ENCODE results near the gene TTC28.
"Not testable (repeated sequence)": the region's sequence is repeated elsewhere in the genome, so short reads cannot be mapped to it uniquely, and the experiment has no call there.

TTC28 gene

GRCh38 chr22:28171115-28171514, 508.5 kb downstream of the TTC28 start:
- Histone ChIP-seq H3K79me2 (ENCODE audit: insufficient read depth, low read length) (peaks cover 61% of the 10 kb centered on the region), H3F3A (ENCODE audit: low read depth) (peaks cover 16% of the 10 kb centered on the region), H3K4me2 (ENCODE audit: low read depth, low read length, poor library complexity, severe bottlenecking) (peak overlapping the region; percentile 61), H3K4me3 (ENCODE audit: low read length, poor library complexity, severe bottlenecking) (no peak overlapping the region), H3K36me3 (ENCODE audit: insufficient read depth, low read length) (0 out of 2 replicates have a peak, but pooled peaks cover 6% of the 10 kb centered on the region), H4K20me1 (ENCODE audit: insufficient read depth, low read length, poor library complexity, severe bottlenecking) (peaks cover 4% of the 10 kb centered on the region), H3K4me1 (ENCODE audit: insufficient read depth, low read length, poor library complexity, severe bottlenecking) (peaks cover 48% of the 10 kb centered on the region), H3K27me3 (ENCODE audit: insufficient read depth, low read length, poor library complexity, severe bottlenecking) (no peaks in the 10 kb centered on the region), H3K9me2 (replicated peaks; ENCODE audit: low read depth, low read length) (no peaks in the 10 kb centered on the region), H2AFZ (ENCODE audit: low read length) (no peak overlapping the region), H3K9ac (ENCODE audit: low read depth, low read length, poor library complexity, severe bottlenecking) (peak overlapping the region; percentile 65), H3K9me3 (ENCODE audit: insufficient read depth, low read depth, low read length) (peaks cover 5% of the 10 kb centered on the region; the same call in 1 of the 2 replicates)
- TF ChIP-seq CTCF (conservative IDR thresholded peaks at IDR 0.05; ENCODE audit: low read length), result no peak
- TF ChIP-seq EZH2phosphoT487 (IDR thresholded peaks at IDR 0.05; ENCODE audit: borderline replicate concordance), result no peak

- Histone ChIP-seq H3K4me1 (ENCODE audit: insufficient read depth, low read length, poor library complexity, severe bottlenecking) (peaks cover 40% of the 10 kb centered on the region), H3F3A (ENCODE audit: low read depth) (peaks cover 16% of the 10 kb centered on the region), H3K79me2 (ENCODE audit: insufficient read depth, low read length) (peaks cover 48% of the 10 kb centered on the region)
- H4K20me1 ChIP-seq (ENCODE audit: insufficient read depth, low read length, poor library complexity, severe bottlenecking); H3K9ac ChIP-seq (ENCODE audit: low read depth, low read length, poor library complexity, severe bottlenecking); H3K27me3 ChIP-seq (ENCODE audit: insufficient read depth, low read length, poor library complexity, severe bottlenecking); H3K9me3 ChIP-seq (ENCODE audit: insufficient read depth, low read depth, low read length); H3K36me3 ChIP-seq (ENCODE audit: insufficient read depth, low read length); H3K9me2 ChIP-seq (replicated peaks; ENCODE audit: low read depth, low read length); H2AFZ ChIP-seq (ENCODE audit: low read length); H3K4me2 ChIP-seq (ENCODE audit: low read depth, low read length, poor library complexity, severe bottlenecking); H3K4me3 ChIP-seq (ENCODE audit: low read length, poor library complexity, severe bottlenecking): not testable (repeated sequence)
Observed at GRCh38 chr22:28169314-28169713, 510.3 kb downstream of the TTC28 start.

GRCh38 chr22:28155808-28156207, 523.8 kb downstream of the TTC28 start:
- Histone ChIP-seq H4K20me1 (ENCODE audit: insufficient read depth, low read length, poor library complexity, severe bottlenecking) (no peaks in the 10 kb centered on the region), H3K4me1 (ENCODE audit: insufficient read depth, low read length, poor library complexity, severe bottlenecking) (no peaks in the 10 kb centered on the region), H3K4me3 (ENCODE audit: low read length, poor library complexity, severe bottlenecking) (no peak overlapping the region), H3K9me2 (replicated peaks; ENCODE audit: low read depth, low read length) (no peaks in the 10 kb centered on the region), H3K27me3 (ENCODE audit: insufficient read depth, low read length, poor library complexity, severe bottlenecking) (no peaks in the 10 kb centered on the region), H3K9ac (ENCODE audit: low read depth, low read length, poor library complexity, severe bottlenecking) (no peak overlapping the region), H3K36me3 (ENCODE audit: insufficient read depth, low read length) (peaks cover 29% of the 10 kb centered on the region), H3K79me2 (ENCODE audit: insufficient read depth, low read length) (peaks cover 70% of the 10 kb centered on the region), H3K4me2 (ENCODE audit: low read depth, low read length, poor library complexity, severe bottlenecking) (no peak overlapping the region), H3F3A (ENCODE audit: low read depth) (no peaks in the 10 kb centered on the region), H3K9me3 (ENCODE audit: insufficient read depth, low read depth, low read length) (no peaks in the 10 kb centered on the region), H2AFZ (ENCODE audit: low read length) (no peak overlapping the region)
- TF ChIP-seq CTCF (conservative IDR thresholded peaks at IDR 0.05; ENCODE audit: low read length), result no peak
- no peak for TF ChIP-seq EZH2phosphoT487 (IDR thresholded peaks at IDR 0.05; ENCODE audit: borderline replicate concordance)

- TF ChIP-seq CTCF (conservative IDR thresholded peaks at IDR 0.05; ENCODE audit: low read length), result no peak
- no peak for TF ChIP-seq EZH2phosphoT487 (IDR thresholded peaks at IDR 0.05; ENCODE audit: borderline replicate concordance)
- Histone ChIP-seq H3K79me2 (ENCODE audit: insufficient read depth, low read length) (peaks cover 68% of the 10 kb centered on the region), H4K20me1 (ENCODE audit: insufficient read depth, low read length, poor library complexity, severe bottlenecking) (no peaks in the 10 kb centered on the region), H3K9ac (ENCODE audit: low read depth, low read length, poor library complexity, severe bottlenecking) (no peak overlapping the region), H3K4me3 (ENCODE audit: low read length, poor library complexity, severe bottlenecking) (no peak overlapping the region), H3K4me2 (ENCODE audit: low read depth, low read length, poor library complexity, severe bottlenecking) (no peak overlapping the region), H3K9me2 (replicated peaks; ENCODE audit: low read depth, low read length) (no peaks in the 10 kb centered on the region), H3K4me1 (ENCODE audit: insufficient read depth, low read length, poor library complexity, severe bottlenecking) (no peaks in the 10 kb centered on the region), H3K9me3 (ENCODE audit: insufficient read depth, low read depth, low read length) (no peaks in the 10 kb centered on the region), H3K36me3 (ENCODE audit: insufficient read depth, low read length) (peaks cover 30% of the 10 kb centered on the region; the same call in 1 of the 2 replicates), H2AFZ (ENCODE audit: low read length) (no peak overlapping the region), H3K27me3 (ENCODE audit: insufficient read depth, low read length, poor library complexity, severe bottlenecking) (no peaks in the 10 kb centered on the region), H3F3A (ENCODE audit: low read depth) (no peaks in the 10 kb centered on the region)
Observed at GRCh38 chr22:28154861-28155260, 524.8 kb downstream of the TTC28 start.

All from Loucy (cell line).